Myocyte (in vitro differentiated cells): ENCODE data around the gene DNMT1. TPM values are rescaled to one million over a fixed set of nuclear protein-coding genes. Genes with fewer than 3 reads are reported as not detected.

Experiments used
- DNase-seq: peaks from one replicate; pipeline ENCODE4 v3.0.0-alpha.2; 2012; ENCODE audit warnings: low read depth
- total RNA-seq: library from RNA; depleted of rRNA; stranded (reverse); fragments of >200 nt; gene quantifications from 2 replicates; pipeline ENCODE4 v1.2.3, GENCODE V29; 2014

The DNMT1 gene
- total RNA-seq, 1 donor from 2014 or later, result 70.1 TPM

- DNase-seq, result no peak
These were observed 94.5 kb downstream of the DNMT1 start for GRCh38 chr19:10100163-10100785.

GRCh38 chr19:10096615-10096963 lies 98.2 kb downstream of the DNMT1 start:
- no peak for DNase-seq

GRCh38 chr19:10095948-10096614 lies 98.7 kb downstream of the DNMT1 start:
- DNase-seq, result peak; percentile 84

- DNase-seq, result no peak
These were observed 99.2 kb downstream of the DNMT1 start for GRCh38 chr19:10095622-10095947.

- no peak for DNase-seq
These were observed 101.2 kb downstream of the DNMT1 start for GRCh38 chr19:10093295-10094186.

GRCh38 chr19:10092648-10093294 lies 102.0 kb downstream of the DNMT1 start:
- no peak for DNase-seq

- no peak for DNase-seq
These were observed 102.7 kb downstream of the DNMT1 start for GRCh38 chr19:10091895-10092641.

- no peak for DNase-seq
These were observed 103.4 kb downstream of the DNMT1 start for GRCh38 chr19:10091370-10091687.

- DNase-seq, result no peak
These were observed 104.9 kb downstream of the DNMT1 start for GRCh38 chr19:10089801-10090375.

GRCh38 chr19:10088949-10089554 lies 105.7 kb downstream of the DNMT1 start:
- no peak for DNase-seq

- DNase-seq, result no peak
These were observed 107.3 kb downstream of the DNMT1 start for GRCh38 chr19:10087296-10088061.

- no peak for DNase-seq
These were observed 108.1 kb downstream of the DNMT1 start for GRCh38 chr19:10086591-10087192.

- peak; percentile 62 for DNase-seq
These were observed 108.8 kb downstream of the DNMT1 start, which contains the start of gene SHFL for GRCh38 chr19:10085641-10086590. Gene SHFL, plus strand, starts transcription at chr19:10086317. Its CDS starts 111 bp downstream, at chr19:10086428.

- no peak for DNase-seq
These were observed 110.0 kb downstream of the DNMT1 start for GRCh38 chr19:10084803-10085202.

GRCh38 chr19:10083911-10084310 lies 110.8 kb downstream of the DNMT1 start:
- DNase-seq, result no peak
